IMR-90 (cell line): ENCODE data around the gene ZNF582. TPM values are rescaled to one million over a fixed set of nuclear protein-coding genes. Genes with fewer than 3 reads are reported as not detected.

Experiments
- ATAC-seq: fragments of 200-7000 bp; cut with Tn5 transposase; 2 replicates; pipeline ENCODE4 v1.9.1; 2020; ENCODE audit warnings: low read depth, mild to moderate bottlenecking, moderate library complexity
- Bru-seq: library from RNA; stranded (reverse); fragments of 400-500 nt; gene quantifications from one replicate; lab custom pipeline; 2021; lab: Mats Ljungman, UMichigan
- BruChase-seq, 2 experiments: library from RNA; stranded (reverse); fragments of 400-500 nt; gene quantifications; one replicate each; lab custom pipeline; 2021; lab: Mats Ljungman, UMichigan
- BruUV-seq: library from RNA; stranded (reverse); fragments of 400-500 nt; replicated peaks from 2 replicates; lab custom pipeline; 2021; lab: Mats Ljungman, UMichigan
- CTCF ChIA-PET: fragments of 300-600 bp; formaldehyde crosslinking; extraction: SDS; loops from one replicate; lab custom pipeline; 2021; ENCODE audit warnings: antibody characterized with exemption; lab: Yijun Ruan, JAX
- POLR2A ChIA-PET: fragments of 300-600 bp; sonication (Branson Sonifier 250); formaldehyde crosslinking; loops from one replicate; lab custom pipeline; 2022; ENCODE audit warnings: antibody characterized with exemption; ENCODE audit not compliant: unreplicated experiment; lab: Charles Lee
- DNase-seq: peaks from one replicate; pipeline ENCODE4 v3.0.0; 2013
- H2AFZ ChIP-seq: replicated peaks from 2 replicates; pipeline ENCODE3; 2013; ENCODE audit warnings: low read length, mild to moderate bottlenecking; ENCODE audit not compliant: poor library complexity
- H2AK5ac ChIP-seq: 2 replicates; pipeline ENCODE4 v1.6.1; 2013; ENCODE audit warnings: low read depth, low read length, inconsistent platforms
- H2AK9ac ChIP-seq: replicated peaks from 2 replicates; pipeline ENCODE3; 2013; ENCODE audit warnings: mild to moderate bottlenecking, low read depth, low read length, moderate library complexity; ENCODE audit not compliant: poor library complexity
- H2BK120ac ChIP-seq: 2 replicates; pipeline ENCODE4 v1.6.1; 2013; ENCODE audit warnings: low read depth, low read length, inconsistent platforms
- H2BK15ac ChIP-seq: 3 replicates; pipeline ENCODE4 v1.6.1; 2013; ENCODE audit warnings: low read depth, low read length, inconsistent platforms
- H2BK20ac ChIP-seq: 2 replicates; pipeline ENCODE4 v1.6.1; 2013; ENCODE audit warnings: low read depth, mild to moderate bottlenecking, inconsistent platforms, low read length, moderate library complexity
- H2BK5ac ChIP-seq: 2 replicates; pipeline ENCODE4 v1.6.1; 2013; ENCODE audit warnings: mild to moderate bottlenecking, low read depth, low read length, inconsistent platforms; ENCODE audit not compliant: poor library complexity, severe bottlenecking
- H3K14ac ChIP-seq: replicated peaks from 2 replicates; pipeline ENCODE4 v1.6.1; 2013; ENCODE audit warnings: low read depth, low read length, inconsistent platforms
- H3K18ac ChIP-seq: 2 replicates; pipeline ENCODE4 v1.6.1; 2013; ENCODE audit warnings: low read depth, low read length, control low read depth
- H3K23ac ChIP-seq: 2 replicates; pipeline ENCODE4 v1.6.1; 2013; ENCODE audit warnings: low read depth, low read length, inconsistent platforms
- H3K27ac ChIP-seq: 2 replicates; pipeline ENCODE4 v1.5.1; 2013; ENCODE audit warnings: mild to moderate bottlenecking, control low read depth, low read length; ENCODE audit not compliant: insufficient read depth
- H3K27me3 ChIP-seq: 2 replicates; pipeline ENCODE4 v1.6.1; 2013; ENCODE audit warnings: low read length; ENCODE audit not compliant: control insufficient read depth, insufficient read depth
- H3K36me3 ChIP-seq: 2 replicates; pipeline ENCODE4 v1.6.1; 2013; ENCODE audit warnings: low read length, mixed read lengths; ENCODE audit not compliant: control insufficient read depth, insufficient read depth
- H3K4ac ChIP-seq: 2 replicates; pipeline ENCODE4 v1.6.1; 2013; ENCODE audit warnings: low read depth, low read length, inconsistent platforms
- H3K4me1 ChIP-seq: 2 replicates; pipeline ENCODE4 v1.6.1; 2013; ENCODE audit warnings: low read length, mixed read lengths; ENCODE audit not compliant: control insufficient read depth, insufficient read depth
- H3K4me2 ChIP-seq: 2 replicates; pipeline ENCODE4 v1.6.1; 2013; ENCODE audit warnings: low read depth, mild to moderate bottlenecking, control low read depth, low read length, moderate library complexity
- H3K4me3 ChIP-seq: 2 replicates; pipeline ENCODE4 v1.5.1; 2013; ENCODE audit warnings: low read depth, mild to moderate bottlenecking, control low read depth, low read length, moderate library complexity; ENCODE audit not compliant: insufficient read depth
- H3K56ac ChIP-seq: 2 replicates; pipeline ENCODE4 v1.6.1; 2013; ENCODE audit warnings: low read length, inconsistent platforms; ENCODE audit not compliant: insufficient read depth; ENCODE audit errors: extremely low read depth
- H3K79me1 ChIP-seq, 2 experiments: 2 replicates each; pipeline ENCODE4 v1.6.1; 2013; ENCODE audit warnings: low read length in 2 of 2, inconsistent platforms in 1 of 2, low read depth in 1 of 2
- H3K9ac ChIP-seq: 2 replicates; pipeline ENCODE4 v1.6.1; 2013; ENCODE audit warnings: low read depth, low read length, control low read depth
- H3K9me1 ChIP-seq: 2 replicates; pipeline ENCODE4 v1.6.1; 2013; ENCODE audit warnings: low read length, inconsistent platforms; ENCODE audit not compliant: insufficient read depth
- H3K9me3 ChIP-seq: 2 replicates; pipeline ENCODE4 v1.6.1; 2013; ENCODE audit warnings: low read length; ENCODE audit not compliant: control insufficient read depth, insufficient read depth
- H4K20me1 ChIP-seq: 2 replicates; pipeline ENCODE4 v1.6.1; 2013; ENCODE audit warnings: low read length, inconsistent platforms; ENCODE audit not compliant: insufficient read depth
- H4K5ac ChIP-seq: 2 replicates; pipeline ENCODE4 v1.6.1; 2013; ENCODE audit warnings: mild to moderate bottlenecking, low read depth, low read length, control low read depth
- H4K8ac ChIP-seq, 2 experiments: 2 replicates each; pipeline ENCODE4 v1.6.1; 2013; ENCODE audit warnings: low read depth in 2 of 2, low read length in 2 of 2, control low read depth in 1 of 2, inconsistent platforms in 1 of 2
- H4K91ac ChIP-seq: 2 replicates; pipeline ENCODE4 v1.6.1; 2013; ENCODE audit warnings: low read depth, low read length, inconsistent platforms; ENCODE audit not compliant: insufficient read depth
- CEBPB ChIP-seq: IDR thresholded peaks from 2 replicates; pipeline ENCODE4 v1.6.1; 2012; ENCODE audit warnings: low read depth, low read length, improper control_type of control experiment
- CHD1 ChIP-seq: IDR thresholded peaks from 2 replicates; pipeline ENCODE4 v1.6.1; 2012; ENCODE audit warnings: low read depth, low read length, improper control_type of control experiment
- CTCF ChIP-seq: conservative IDR thresholded peaks from 2 replicates; pipeline ENCODE4 v1.5.1; 2012; ENCODE audit warnings: mild to moderate bottlenecking, low read depth, low read length, improper control_type of control experiment
- MXI1 ChIP-seq: IDR thresholded peaks from 2 replicates; pipeline ENCODE4 v1.6.1; 2012; ENCODE audit warnings: low read depth, mild to moderate bottlenecking, low read length, moderate library complexity, borderline replicate concordance
- POLR2A ChIP-seq: IDR thresholded peaks from 2 replicates; pipeline ENCODE4 v1.6.1; 2012; ENCODE audit warnings: mild to moderate bottlenecking, low read depth, low read length
- RCOR1 ChIP-seq: IDR thresholded peaks from 2 replicates; pipeline ENCODE4 v1.6.1; 2012; ENCODE audit warnings: mild to moderate bottlenecking, low read length, improper control_type of control experiment; ENCODE audit not compliant: insufficient replicate concordance
- SMC3 ChIP-seq: fragments of 150-350 bp; IDR thresholded peaks from 2 replicates; pipeline ENCODE4 v1.6.1; 2016; ENCODE audit warnings: low read depth, mild to moderate bottlenecking, antibody characterized with exemption, low read length, moderate library complexity
- USF2 ChIP-seq: fragments of 150-350 bp; IDR thresholded peaks from 2 replicates; pipeline ENCODE4 v1.6.1; 2017; ENCODE audit warnings: mild to moderate bottlenecking, antibody characterized with exemption, low read length, low read depth
- WGBS, 2 experiments: methylation state at CpG; one replicate each; pipeline versions ENCODE4 v1.1.5 to v1.1.7; 2013; ENCODE audit warnings: missing lambda C conversion rate in 2 of 2; ENCODE audit not compliant: insufficient read length in 1 of 2; ENCODE audit errors: extremely low coverage in 2 of 2; 5-methylcytosine and 5-hydroxymethylcytosine counted together
- dilution Hi-C: fragments of 300-500 bp; cut with HindIII; formaldehyde crosslinking; loops from one replicate; pipeline ENCODE4 v1.14.3; 2018; ENCODE audit warnings: low sequenced_read_pairs; ENCODE audit not compliant: unreplicated experiment
- in situ Hi-C: fragments of 300-500 bp; cut with MboI; formaldehyde crosslinking; loops from 3 replicates; pipeline ENCODE4 v1.14.3; 2019; ENCODE audit warnings: low sequenced_read_pairs, inconsistent platforms, mixed read lengths
- intact Hi-C: fragments of 100-400 bp; cut with micrococcal nuclease; formaldehyde crosslinking; loops from 2 replicates; pipeline ENCODE4 v1.10.0; 2022
- long read RNA-seq: library from polyadenylated mRNA; unstranded; transcript quantifications from one replicate; pipeline ENCODE4 v2.0.0, GENCODE V29; 2021; ENCODE audit not compliant: unreplicated experiment
- polyA plus RNA-seq, 3 experiments: library from polyadenylated mRNA; depleted of rRNA; stranded (reverse); fragments of >200 nt; gene quantifications; 2 replicates each; pipeline ENCODE4 v1.2.3, GENCODE V29; 2012; ENCODE audit warnings: low replicate concordance in 1 of 3
- total RNA-seq: library from RNA; depleted of rRNA; stranded (reverse); fragments of >200 nt; gene quantifications from 2 replicates; pipeline ENCODE4 v1.2.3, GENCODE V29; 2012; rRNA removed
- TF ChIP-seq, protein P1 (sequence below): fragments of 150-350 bp; IDR thresholded peaks from 2 replicates; pipeline ENCODE4 v1.6.1; 2016; ENCODE audit warnings: low read depth, mild to moderate bottlenecking, low read length, moderate library complexity, borderline replicate concordance

ZNF582 gene
- 1.7 and 1.8 TPM in 2 replicates for total RNA-seq
- 1.6 and 1.9 TPM in 2 replicates for polyA plus RNA-seq (2012; rRNA removed)
- polyA plus RNA-seq (2012; cell fraction: cytosol; rRNA removed), result 0.76 and 0.88 TPM in 2 replicates
- polyA plus RNA-seq (2012; cell fraction: nucleus; rRNA removed; ENCODE audit: low replicate concordance), result 0.67 and 2.1 TPM in 2 replicates
- percentile 53 among the genes with signal in this experiment for Bru-seq, nascent RNA
- percentile 51 among the genes with signal in this experiment for BruChase-seq, experiment 1, labeled RNA remaining after a 6-hour chase
- BruChase-seq, experiment 2, labeled RNA remaining after a 2-hour chase, result percentile 50 among the genes with signal in this experiment
- long read RNA-seq, partial matches to known transcripts, result 0 of 3 reads
- long read RNA-seq, other reads (novel, unspliced or antisense), result 0 of 3 reads

DNA sequence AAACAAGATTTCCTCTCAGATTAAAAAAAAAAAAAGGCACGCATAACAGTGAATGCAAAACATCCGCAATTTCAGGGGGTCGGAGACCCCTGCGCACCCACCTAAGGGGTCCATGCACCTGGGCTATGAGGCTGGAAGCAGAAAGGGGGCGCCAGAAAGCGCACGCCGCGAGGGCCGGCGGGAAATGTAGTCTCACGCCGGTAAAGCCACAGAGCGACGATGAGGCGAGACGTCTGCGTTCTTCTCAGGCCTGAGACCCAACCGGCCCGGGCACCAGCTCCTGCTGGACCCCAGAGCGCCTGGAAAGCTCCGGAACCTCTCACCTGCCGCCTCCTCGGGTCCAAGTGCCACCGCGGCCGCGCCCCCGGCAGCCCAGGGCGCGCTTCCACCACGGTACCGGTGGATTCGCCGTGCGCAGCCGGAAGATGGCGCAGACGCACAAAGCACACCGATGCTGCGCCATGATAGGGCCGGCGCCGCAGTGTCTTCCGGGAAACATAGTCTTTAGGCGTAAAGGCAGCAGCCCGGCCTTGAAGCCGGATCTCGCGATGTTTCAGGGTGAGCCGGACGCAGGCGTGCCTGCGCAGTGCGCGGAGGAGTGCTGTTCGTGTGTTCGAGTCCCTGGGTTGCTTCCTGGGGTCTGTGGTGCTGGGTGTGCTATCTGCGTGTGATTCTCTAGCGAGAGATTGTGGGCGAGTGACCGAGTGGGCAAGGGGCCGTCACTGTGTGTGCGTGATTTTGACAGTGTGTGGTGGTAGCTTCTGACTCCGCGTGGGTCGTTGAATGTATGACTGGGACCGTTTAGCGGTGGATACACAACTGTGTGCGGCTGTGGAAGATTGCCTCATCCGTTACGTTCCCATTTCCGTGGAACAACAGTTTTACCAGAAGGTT, at the start of gene ZNF582:
Gene ZNF582 (minus strand): TSS at position 416 of the 894 bp plus-strand sequence. CDS start 1,782 bp downstream, outside the sequence.
- Histone ChIP-seq H2BK15ac (0 out of 3 replicates have a peak within 1 kb of the TSS, but pooled peaks have one; percentile 1), H3K9me1 (peaks cover 2% of the 10 kb centered on the region; the same call in 1 of the 2 replicates), H3K9me3 (peaks cover 4% of the 10 kb centered on the region; the same call in 1 of the 2 replicates), H3K4me3 (peak within 1 kb of the TSS; percentile 60), H2AFZ (peak within 1 kb of the TSS; percentile 99), H2BK120ac (peak within 1 kb of the TSS; percentile 69), H3K9ac (peak within 1 kb of the TSS; percentile 82), H3K18ac (peak within 1 kb of the TSS; percentile 88), H3K14ac (peak within 1 kb of the TSS; percentile 100), H2AK5ac (peak within 1 kb of the TSS; percentile 76), H3K27ac (peak within 1 kb of the TSS; percentile 89), H4K8ac (peak within 1 kb of the TSS; percentile 90 to 99), H3K4me1 (no peaks in the 10 kb centered on the region), H2AK9ac (peak within 1 kb of the TSS; percentile 87), H3K36me3 (peaks cover 12% of the 10 kb centered on the region; the same call in 1 of the 2 replicates), H4K20me1 (no peaks in the 10 kb centered on the region), H2BK20ac (no peak within 1 kb of the TSS), H3K79me1 (peaks cover 0 to 6% of the 10 kb centered on the region in 2 experiments; a peak in 1 of 4 replicates), H4K5ac (peak within 1 kb of the TSS; percentile 93), H4K91ac (peak within 1 kb of the TSS; percentile 83), H3K4ac (peak within 1 kb of the TSS; percentile 96), H3K4me2 (peak within 1 kb of the TSS; percentile 88), H3K23ac (peak within 1 kb of the TSS; percentile 92), H3K56ac (peak within 1 kb of the TSS; percentile 56; the same call in 1 of the 2 replicates), H2BK5ac (peak within 1 kb of the TSS; percentile 85), H3K27me3 (no peaks in the 10 kb centered on the region)
- intact Hi-C loops, result loop anchor here (2.0 kb wide), 1 partner anchor 25 kb away; no protein-coding TSS in a partner anchor
- peak; percentile 95 for DNase-seq
- POLR2A ChIA-PET, result interaction anchor here (0.8 kb wide), 1 partner anchor 10 kb away, joined by 4 read pairs; the partner anchor contains the start of gene ZNF583
- dilution Hi-C loops, result no loop called here
- CTCF ChIA-PET, result no interaction called here
- WGBS, 2 experiments, result 0% methylated on average over 37 of the region's 73 CpGs; no CpG with 5 or more reads in 1 of the 2 experiments
- peak; percentile 99 for ATAC-seq
- BruUV-seq, result no TSS peak
- in situ Hi-C loops, result no loop called here
- TF ChIP-seq CEBPB (no peak; the same call in 1 of the 2 replicates), MXI1 (peak; percentile 40; the same call in 1 of the 2 replicates), CHD1 (no peak), POLR2A (peak; percentile 54), RCOR1 (no peak), SMC3 (peak; percentile 30; the same call in 1 of the 2 replicates), CTCF (peak; percentile 74), USF2 (no peak)
- TF ChIP-seq, protein P1, sequence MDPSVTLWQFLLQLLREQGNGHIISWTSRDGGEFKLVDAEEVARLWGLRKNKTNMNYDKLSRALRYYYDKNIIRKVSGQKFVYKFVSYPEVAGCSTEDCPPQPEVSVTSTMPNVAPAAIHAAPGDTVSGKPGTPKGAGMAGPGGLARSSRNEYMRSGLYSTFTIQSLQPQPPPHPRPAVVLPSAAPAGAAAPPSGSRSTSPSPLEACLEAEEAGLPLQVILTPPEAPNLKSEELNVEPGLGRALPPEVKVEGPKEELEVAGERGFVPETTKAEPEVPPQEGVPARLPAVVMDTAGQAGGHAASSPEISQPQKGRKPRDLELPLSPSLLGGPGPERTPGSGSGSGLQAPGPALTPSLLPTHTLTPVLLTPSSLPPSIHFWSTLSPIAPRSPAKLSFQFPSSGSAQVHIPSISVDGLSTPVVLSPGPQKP, result no peak
